WTC11 (cell line): ENCODE data around the gene PLA2G2D. TPM values are rescaled to one million over a fixed set of nuclear protein-coding genes. Genes with fewer than 3 reads are reported as not detected.

ENCODE experiments used
- ATAC-seq: fragments of 200-7000 bp; cut with Tn5 transposase; 2 replicates; pipeline ENCODE4 v1.10.0; 2021; ENCODE audit warnings: mild to moderate bottlenecking, moderate library complexity
- CTCF ChIA-PET: fragments of 300-600 bp; sonication (Branson Sonifier 250); formaldehyde crosslinking; loops from one replicate; lab custom pipeline; 2021; ENCODE audit warnings: antibody characterized with exemption; lab: Charles Lee
- POLR2A ChIA-PET: fragments of 350-600 bp; sonication (Branson Sonifier 250); formaldehyde crosslinking; loops from one replicate; lab custom pipeline; 2021; ENCODE audit warnings: antibody characterized with exemption; lab: Charles Lee
- DNase-seq: peaks from one replicate; pipeline ENCODE4 v3.0.0; 2021; ENCODE audit warnings: low spot score
- H3K27ac Mint-ChIP-seq: 2 replicates; pipeline ENCODE4 v1.8.0; 2021; ENCODE audit warnings: mixed read lengths
- H3K27me3 Mint-ChIP-seq: 2 replicates; pipeline ENCODE4 v1.8.0; 2021; ENCODE audit warnings: low read depth, mild to moderate bottlenecking, moderate library complexity, mixed read lengths
- H3K36me3 Mint-ChIP-seq: 2 replicates; pipeline ENCODE4 v1.8.0; 2021; ENCODE audit warnings: mixed read lengths
- H3K4me1 Mint-ChIP-seq: 2 replicates; pipeline ENCODE4 v1.8.0; 2022; ENCODE audit warnings: mixed read lengths
- H3K4me3 Mint-ChIP-seq: 2 replicates; pipeline ENCODE4 v1.8.0; 2021; ENCODE audit warnings: mild to moderate bottlenecking, moderate library complexity, mixed read lengths
- H3K9me3 Mint-ChIP-seq: 2 replicates; pipeline ENCODE4 v1.8.0; 2021; ENCODE audit warnings: mixed read lengths
- ATF1 ChIP-seq: sonication (generic); formaldehyde crosslinking; IDR thresholded peaks from 2 replicates; pipeline ENCODE4 v1.8.1; 2023; ENCODE audit warnings: mild to moderate bottlenecking, moderate library complexity, missing genetic modification reagents
- ATF6 ChIP-seq: sonication (generic); formaldehyde crosslinking; IDR thresholded peaks from 2 replicates; pipeline ENCODE4 v1.8.1; 2023; ENCODE audit warnings: mild to moderate bottlenecking, missing genetic modification reagents
- EMX1 ChIP-seq: fragments of 250-450 bp; sonication (Bioruptor Pico); IDR thresholded peaks from 2 replicates; pipeline ENCODE4 v1.8.0; 2021; ENCODE audit warnings: mild to moderate bottlenecking
- ESRRA ChIP-seq: sonication (generic); formaldehyde crosslinking; IDR thresholded peaks from 2 replicates; pipeline ENCODE4 v1.8.1; 2022; ENCODE audit warnings: mild to moderate bottlenecking, missing genetic modification reagents, borderline replicate concordance
- FOXJ3 ChIP-seq: sonication (generic); formaldehyde crosslinking; IDR thresholded peaks from 2 replicates; pipeline ENCODE4 v1.9.0; 2021; ENCODE audit warnings: missing genetic modification reagents, mild to moderate bottlenecking, borderline replicate concordance
- HMGA2 ChIP-seq: fragments of 250-450 bp; sonication (Bioruptor Pico); IDR thresholded peaks from 2 replicates; pipeline ENCODE4 v1.4.0; 2021; ENCODE audit warnings: mild to moderate bottlenecking, moderate library complexity
- JUN ChIP-seq: sonication (generic); formaldehyde crosslinking; IDR thresholded peaks from 2 replicates; pipeline ENCODE4 v1.8.0; 2023; ENCODE audit warnings: mild to moderate bottlenecking, missing genetic modification reagents
- MYBL2 ChIP-seq: sonication (generic); formaldehyde crosslinking; IDR thresholded peaks from 2 replicates; pipeline ENCODE4 v1.8.1; 2023; ENCODE audit warnings: mild to moderate bottlenecking, moderate library complexity, missing genetic modification reagents
- ZBTB21 ChIP-seq: sonication (generic); formaldehyde crosslinking; IDR thresholded peaks from 2 replicates; pipeline ENCODE4 v1.8.1; 2023; ENCODE audit warnings: mild to moderate bottlenecking, missing genetic modification reagents, borderline replicate concordance
- ZNF121 ChIP-seq: sonication (generic); formaldehyde crosslinking; IDR thresholded peaks from 2 replicates; pipeline ENCODE4 v1.8.0; 2023; ENCODE audit warnings: missing genetic modification reagents
- ZNF416 ChIP-seq: fragments of 250-450 bp; sonication (Bioruptor Pico); IDR thresholded peaks from 2 replicates; pipeline ENCODE4 v1.9.0; 2021; ENCODE audit warnings: mild to moderate bottlenecking, inconsistent platforms
- total RNA-seq: library from RNA; stranded (reverse); gene quantifications from 3 replicates; pipeline ENCODE4 v1.2.3, GENCODE V29; 2021
- TF ChIP-seq, protein P1 (sequence below): sonication (generic); formaldehyde crosslinking; IDR thresholded peaks from 2 replicates; pipeline ENCODE4 v1.8.1; 2022; ENCODE audit warnings: mild to moderate bottlenecking, missing genetic modification reagents, moderate library complexity, borderline replicate concordance
- TF ChIP-seq, protein P2 (sequence below): fragments of 200-600 bp; IDR thresholded peaks from 2 replicates; pipeline ENCODE4 v1.8.0; 2022; ENCODE audit warnings: antibody characterized with exemption
- TF ChIP-seq, protein P3 (sequence below): sonication (generic); formaldehyde crosslinking; IDR thresholded peaks from 2 replicates; pipeline ENCODE4 v1.8.1; 2022; ENCODE audit warnings: missing genetic modification reagents, borderline replicate concordance
- TF ChIP-seq, protein P4 (sequence below): sonication (generic); formaldehyde crosslinking; IDR thresholded peaks from 2 replicates; pipeline ENCODE4 v1.8.0; 2022; ENCODE audit warnings: mild to moderate bottlenecking, missing genetic modification reagents

PLA2G2D gene
- total RNA-seq, 1 experiment from 2014 or later = not detected

- H3K36me3 Mint-ChIP-seq = peaks cover 26% of the 10 kb centered on the region
Observed at GRCh38 chr1:20100632-20101355, 18.5 kb downstream of the PLA2G2D start.

DNA sequence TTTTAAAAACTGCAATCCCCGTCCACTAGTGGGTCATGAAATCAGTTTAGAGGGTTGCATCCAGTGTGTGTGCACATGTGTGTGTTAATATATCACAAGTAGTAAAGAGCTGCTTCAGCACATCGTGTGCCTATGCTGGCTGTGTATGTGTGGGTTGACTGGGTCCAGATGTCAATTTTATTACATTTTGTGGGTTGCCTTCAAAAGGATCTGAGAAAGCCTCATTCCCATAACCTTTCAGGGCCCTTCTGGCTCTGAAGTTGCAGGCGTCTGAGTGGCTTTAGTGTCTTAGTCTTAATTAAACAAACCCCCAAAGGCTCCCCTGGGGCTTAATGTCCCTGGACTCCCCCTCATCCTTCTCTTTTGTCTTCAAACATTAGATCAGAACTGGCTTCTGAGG, 19.8 kb downstream of the PLA2G2D start:
- H3K27me3 Mint-ChIP-seq = peaks cover 20% of the 10 kb centered on the region
- no peak for TF ChIP-seq JUN (CRISPR knock-in tag)
- no peak for TF ChIP-seq EMX1 (CRISPR knock-in tag)
- TF ChIP-seq ATF6 (CRISPR knock-in tag) = no peak
- no peak for TF ChIP-seq MYBL2 (CRISPR knock-in tag)
- no peak for TF ChIP-seq ZNF416 (CRISPR knock-in tag)
- no peak for TF ChIP-seq ATF1 (CRISPR knock-in tag)
- no peak for TF ChIP-seq HMGA2
- TF ChIP-seq ZBTB21 (CRISPR knock-in tag) = no peak
- TF ChIP-seq ZNF121 = no peak
- TF ChIP-seq, protein P1, sequence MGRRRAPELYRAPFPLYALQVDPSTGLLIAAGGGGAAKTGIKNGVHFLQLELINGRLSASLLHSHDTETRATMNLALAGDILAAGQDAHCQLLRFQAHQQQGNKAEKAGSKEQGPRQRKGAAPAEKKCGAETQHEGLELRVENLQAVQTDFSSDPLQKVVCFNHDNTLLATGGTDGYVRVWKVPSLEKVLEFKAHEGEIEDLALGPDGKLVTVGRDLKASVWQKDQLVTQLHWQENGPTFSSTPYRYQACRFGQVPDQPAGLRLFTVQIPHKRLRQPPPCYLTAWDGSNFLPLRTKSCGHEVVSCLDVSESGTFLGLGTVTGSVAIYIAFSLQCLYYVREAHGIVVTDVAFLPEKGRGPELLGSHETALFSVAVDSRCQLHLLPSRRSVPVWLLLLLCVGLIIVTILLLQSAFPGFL (CRISPR knock-in tag) = no peak
- TF ChIP-seq, all 79 proteins: peak for 0
- H3K9me3 Mint-ChIP-seq = peaks cover 51% of the 10 kb centered on the region
- no peak overlapping the region for H3K4me3 Mint-ChIP-seq
- ChIA-PET POLR2A (no interaction called here), CTCF (interaction anchor here (1.2 to 1.3 kb wide), 3 partner anchors 117 to 125 kb away, joined by 3 to 8 read pairs (median 3); no protein-coding TSS in a partner anchor)
- peaks cover 30% of the 10 kb centered on the region for H3K36me3 Mint-ChIP-seq
- DNase-seq = no peak
- H3K4me1 Mint-ChIP-seq = peaks cover 3% of the 10 kb centered on the region
- H3K27ac Mint-ChIP-seq = no peak overlapping the region
- no peak for ATAC-seq

More at GRCh38 chr1:20100632-20101355, 18.5 kb downstream of the PLA2G2D start:
- TF ChIP-seq, protein P2, sequence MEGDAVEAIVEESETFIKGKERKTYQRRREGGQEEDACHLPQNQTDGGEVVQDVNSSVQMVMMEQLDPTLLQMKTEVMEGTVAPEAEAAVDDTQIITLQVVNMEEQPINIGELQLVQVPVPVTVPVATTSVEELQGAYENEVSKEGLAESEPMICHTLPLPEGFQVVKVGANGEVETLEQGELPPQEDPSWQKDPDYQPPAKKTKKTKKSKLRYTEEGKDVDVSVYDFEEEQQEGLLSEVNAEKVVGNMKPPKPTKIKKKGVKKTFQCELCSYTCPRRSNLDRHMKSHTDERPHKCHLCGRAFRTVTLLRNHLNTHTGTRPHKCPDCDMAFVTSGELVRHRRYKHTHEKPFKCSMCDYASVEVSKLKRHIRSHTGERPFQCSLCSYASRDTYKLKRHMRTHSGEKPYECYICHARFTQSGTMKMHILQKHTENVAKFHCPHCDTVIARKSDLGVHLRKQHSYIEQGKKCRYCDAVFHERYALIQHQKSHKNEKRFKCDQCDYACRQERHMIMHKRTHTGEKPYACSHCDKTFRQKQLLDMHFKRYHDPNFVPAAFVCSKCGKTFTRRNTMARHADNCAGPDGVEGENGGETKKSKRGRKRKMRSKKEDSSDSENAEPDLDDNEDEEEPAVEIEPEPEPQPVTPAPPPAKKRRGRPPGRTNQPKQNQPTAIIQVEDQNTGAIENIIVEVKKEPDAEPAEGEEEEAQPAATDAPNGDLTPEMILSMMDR = peak; percentile 62
- no peak for TF ChIP-seq FOXJ3 (CRISPR knock-in tag)
- TF ChIP-seq, protein P3, sequence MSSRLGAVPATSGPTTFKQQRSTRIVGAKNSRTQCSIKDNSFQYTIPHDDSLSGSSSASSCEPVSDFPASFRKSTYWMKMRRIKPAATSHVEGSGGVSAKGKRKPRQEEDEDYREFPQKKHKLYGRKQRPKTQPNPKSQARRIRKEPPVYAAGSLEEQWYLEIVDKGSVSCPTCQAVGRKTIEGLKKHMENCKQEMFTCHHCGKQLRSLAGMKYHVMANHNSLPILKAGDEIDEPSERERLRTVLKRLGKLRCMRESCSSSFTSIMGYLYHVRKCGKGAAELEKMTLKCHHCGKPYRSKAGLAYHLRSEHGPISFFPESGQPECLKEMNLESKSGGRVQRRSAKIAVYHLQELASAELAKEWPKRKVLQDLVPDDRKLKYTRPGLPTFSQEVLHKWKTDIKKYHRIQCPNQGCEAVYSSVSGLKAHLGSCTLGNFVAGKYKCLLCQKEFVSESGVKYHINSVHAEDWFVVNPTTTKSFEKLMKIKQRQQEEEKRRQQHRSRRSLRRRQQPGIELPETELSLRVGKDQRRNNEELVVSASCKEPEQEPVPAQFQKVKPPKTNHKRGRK (CRISPR knock-in tag) = no peak
- TF ChIP-seq MYBL2 (CRISPR knock-in tag) = no peak
- CTCF ChIA-PET = interaction anchor here (0.5 to 1.8 kb wide), 6 partner anchors 20 to 1447 kb away, joined by 3 to 14 read pairs (median 4); no protein-coding TSS in a partner anchor
- ATAC-seq = peak; percentile 99
- H3K4me3 Mint-ChIP-seq = no peak overlapping the region
- H3K4me1 Mint-ChIP-seq = peaks cover 3% of the 10 kb centered on the region
- H3K27ac Mint-ChIP-seq = peak overlapping the region; percentile 78; the same call in 1 of the 2 replicates
- POLR2A ChIA-PET = no interaction called here
- peak; percentile 75 for DNase-seq
- H3K27me3 Mint-ChIP-seq = peaks cover 17% of the 10 kb centered on the region
- peaks cover 49% of the 10 kb centered on the region for H3K9me3 Mint-ChIP-seq

GRCh38 chr1:20096840-20097447, 22.4 kb downstream of the PLA2G2D start:
- POLR2A ChIA-PET = no interaction called here
- Mint-ChIP-seq H3K36me3 (peaks cover 32% of the 10 kb centered on the region), H3K27ac (no peak overlapping the region), H3K4me3 (no peak overlapping the region), H3K9me3 (peaks cover 52% of the 10 kb centered on the region), H3K27me3 (peaks cover 24% of the 10 kb centered on the region), H3K4me1 (peaks cover 3% of the 10 kb centered on the region)
- ATAC-seq = no peak
- TF ChIP-seq, protein P4, sequence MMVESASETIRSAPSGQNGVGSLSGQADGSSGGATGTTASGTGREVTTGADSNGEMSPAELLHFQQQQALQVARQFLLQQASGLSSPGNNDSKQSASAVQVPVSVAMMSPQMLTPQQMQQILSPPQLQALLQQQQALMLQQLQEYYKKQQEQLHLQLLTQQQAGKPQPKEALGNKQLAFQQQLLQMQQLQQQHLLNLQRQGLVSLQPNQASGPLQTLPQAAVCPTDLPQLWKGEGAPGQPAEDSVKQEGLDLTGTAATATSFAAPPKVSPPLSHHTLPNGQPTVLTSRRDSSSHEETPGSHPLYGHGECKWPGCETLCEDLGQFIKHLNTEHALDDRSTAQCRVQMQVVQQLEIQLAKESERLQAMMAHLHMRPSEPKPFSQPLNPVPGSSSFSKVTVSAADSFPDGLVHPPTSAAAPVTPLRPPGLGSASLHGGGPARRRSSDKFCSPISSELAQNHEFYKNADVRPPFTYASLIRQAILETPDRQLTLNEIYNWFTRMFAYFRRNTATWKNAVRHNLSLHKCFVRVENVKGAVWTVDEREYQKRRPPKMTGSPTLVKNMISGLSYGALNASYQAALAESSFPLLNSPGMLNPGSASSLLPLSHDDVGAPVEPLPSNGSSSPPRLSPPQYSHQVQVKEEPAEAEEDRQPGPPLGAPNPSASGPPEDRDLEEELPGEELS (CRISPR knock-in tag) = no peak
- TF ChIP-seq ESRRA (CRISPR knock-in tag) = no peak
- CTCF ChIA-PET = interaction anchor here (0.5 to 1.7 kb wide), 3 partner anchors 55 to 122 kb away, joined by 4 to 6 read pairs (median 5); no protein-coding TSS in a partner anchor
- DNase-seq = no peak
